Measurements from ENCODE around the gene DPEP2NB.
"Not testable (repeated sequence)": the region's sequence is repeated elsewhere in the genome, so short reads cannot be mapped to it uniquely, and the experiment has no call there.

The DPEP2NB gene

GRCh38 chr16:67979955-67980678 lies 35.6 kb downstream of the DPEP2NB start, which contains the start of gene DPEP3:
Gene DPEP3, minus strand, starts transcription at chr16:67980499. Its CDS starts 119 bp downstream, at chr16:67980380.
- no peak within 1 kb of the TSS for H3K4me3 ChIP-seq
- no peaks in the 10 kb centered on the region for H3K36me3 ChIP-seq (ENCODE audit: insufficient read depth, low read length)
- no peak for DNase-seq (ENCODE audit: low read depth, low spot score)
- H3K9ac ChIP-seq (ENCODE audit: insufficient read length) = no peak within 1 kb of the TSS
- no peaks in the 10 kb centered on the region for H3K9me3 ChIP-seq (ENCODE audit: low read depth, low read length)
- TF ChIP-seq EZH2 (IDR thresholded peaks at IDR 0.05) = no peak
- no peak for TF ChIP-seq POLR2AphosphoS5 (IDR thresholded peaks at IDR 0.05; ENCODE audit: borderline replicate concordance, low read depth, low read length)
- no peak for TF ChIP-seq FOXP2 (optimal IDR thresholded peaks at IDR 0.05; ENCODE audit: control extremely low read depth, extremely low read length, insufficient read depth)
- H3K27ac ChIP-seq = no peak within 1 kb of the TSS

DNA sequence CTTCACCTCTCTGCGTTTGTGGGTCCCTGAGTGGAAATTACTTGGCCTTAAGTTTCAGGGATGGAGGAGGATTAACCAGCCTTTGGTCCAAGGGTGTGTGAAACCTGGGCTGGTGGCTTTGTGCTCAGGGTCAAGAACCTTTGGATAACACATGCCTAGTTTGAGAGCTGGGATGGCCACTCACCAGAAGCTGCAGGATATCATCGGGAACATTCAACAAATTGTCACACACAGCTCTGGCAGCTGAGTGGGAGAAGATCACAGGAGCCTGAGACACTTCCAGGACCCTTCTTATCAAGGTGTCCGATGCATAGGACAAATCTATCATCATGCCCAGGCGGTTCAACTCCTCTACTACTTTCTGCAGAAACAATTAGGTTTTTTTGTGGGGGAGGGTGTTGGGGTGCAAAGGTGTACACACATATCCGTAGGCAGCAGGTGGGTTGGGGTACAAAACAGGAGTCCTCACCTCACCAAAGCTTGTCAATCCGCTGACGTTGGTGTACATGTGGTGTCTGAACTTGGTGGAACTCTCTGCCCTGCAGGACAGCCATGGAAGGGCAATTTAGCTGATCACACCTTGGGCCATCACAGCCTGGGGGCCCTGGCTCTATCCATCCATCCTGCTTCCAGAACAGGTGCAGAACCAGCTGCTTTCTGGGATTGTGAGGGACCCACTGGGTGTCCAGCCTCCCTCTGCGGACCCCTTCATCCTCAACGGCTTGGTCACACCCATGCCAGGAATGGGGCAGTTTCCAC lies 38.1 kb downstream of the DPEP2NB start:
- H3K4me3 ChIP-seq = no peak overlapping the region

DNA sequence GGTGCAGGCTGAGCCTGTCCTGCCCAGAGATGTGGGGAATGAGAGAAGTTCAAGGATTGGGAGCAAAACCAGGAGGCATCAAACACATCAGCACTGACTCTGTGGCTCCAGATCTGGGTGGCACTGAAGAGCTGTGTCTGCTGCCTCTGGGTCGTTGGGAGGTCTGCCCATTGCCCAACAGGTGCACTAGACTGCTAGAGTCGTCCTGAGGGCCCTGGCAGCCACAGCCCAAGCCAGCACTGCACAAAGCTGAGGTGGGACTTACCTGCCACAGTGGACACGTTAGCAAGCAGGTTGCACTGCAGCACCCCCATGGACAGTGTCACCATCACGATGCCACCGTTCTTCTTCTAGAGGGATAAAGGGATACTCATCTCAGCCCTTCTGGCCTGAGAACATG lies 38.7 kb downstream of the DPEP2NB start:
- H3K9me3 ChIP-seq (ENCODE audit: low read depth, low read length) = no peaks in the 10 kb centered on the region
- no peak overlapping the region for H3K9ac ChIP-seq (ENCODE audit: insufficient read length)
- no peak overlapping the region for H3K27ac ChIP-seq
- H3K36me3 ChIP-seq (ENCODE audit: insufficient read depth, low read length) = no peaks in the 10 kb centered on the region
- no peak overlapping the region for H3K4me3 ChIP-seq
- no peak for DNase-seq (ENCODE audit: low read depth, low spot score)
- TF ChIP-seq POLR2AphosphoS5 (IDR thresholded peaks at IDR 0.05; ENCODE audit: borderline replicate concordance, low read depth, low read length) (no peak), EZH2 (IDR thresholded peaks at IDR 0.05) (no peak), FOXP2 (optimal IDR thresholded peaks at IDR 0.05; ENCODE audit: control extremely low read depth, extremely low read length, insufficient read depth) (no peak)

More for the DNA sequence above, 38.1 kb downstream of the DPEP2NB start:
- Histone ChIP-seq H3K36me3 (ENCODE audit: insufficient read depth, low read length) (no peaks in the 10 kb centered on the region), H3K9ac (ENCODE audit: insufficient read length) (no peak overlapping the region), H3K9me3 (ENCODE audit: low read depth, low read length) (no peaks in the 10 kb centered on the region), H3K27ac (no peak overlapping the region)
- DNase-seq (ENCODE audit: low read depth, low spot score) = no peak
- TF ChIP-seq FOXP2 (optimal IDR thresholded peaks at IDR 0.05; ENCODE audit: control extremely low read depth, extremely low read length, insufficient read depth) (no peak), POLR2AphosphoS5 (IDR thresholded peaks at IDR 0.05; ENCODE audit: borderline replicate concordance, low read depth, low read length) (no peak), EZH2 (IDR thresholded peaks at IDR 0.05) (no peak)

DNA sequence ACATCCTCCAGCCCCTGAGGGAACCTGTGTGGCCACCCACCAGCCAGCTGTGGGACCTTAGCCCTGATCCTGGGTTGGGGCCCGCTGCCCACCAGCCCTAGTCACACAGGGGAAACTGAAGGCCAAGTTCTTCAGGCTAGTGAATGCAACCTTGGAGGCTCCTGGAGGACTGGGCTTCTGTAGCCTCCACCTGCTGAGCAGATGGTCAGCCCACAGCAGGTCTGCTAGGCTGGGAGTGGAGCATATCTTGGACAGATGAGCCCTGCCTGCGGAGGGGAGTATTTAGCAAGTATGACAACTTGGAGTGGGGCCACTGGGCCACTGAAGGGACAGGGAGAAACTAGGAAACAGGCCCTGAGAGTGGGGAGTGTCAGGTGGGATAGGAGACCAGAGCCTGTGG lies 39.5 kb downstream of the DPEP2NB start:
- no peak for DNase-seq (ENCODE audit: low read depth, low spot score)
- Histone ChIP-seq H3K27ac (no peak overlapping the region), H3K9ac (ENCODE audit: insufficient read length) (no peak overlapping the region), H3K9me3 (ENCODE audit: low read depth, low read length) (no peaks in the 10 kb centered on the region), H3K36me3 (ENCODE audit: insufficient read depth, low read length) (no peaks in the 10 kb centered on the region), H3K4me3 (no peak overlapping the region)
- TF ChIP-seq EZH2 (IDR thresholded peaks at IDR 0.05) = no peak
- TF ChIP-seq POLR2AphosphoS5 (IDR thresholded peaks at IDR 0.05; ENCODE audit: borderline replicate concordance, low read depth, low read length) = no peak
- no peak for TF ChIP-seq FOXP2 (optimal IDR thresholded peaks at IDR 0.05; ENCODE audit: control extremely low read depth, extremely low read length, insufficient read depth)

- TF ChIP-seq FOXP2 (optimal IDR thresholded peaks at IDR 0.05; ENCODE audit: control extremely low read depth, extremely low read length, insufficient read depth) (no peak), EZH2 (IDR thresholded peaks at IDR 0.05) (no peak), POLR2AphosphoS5 (IDR thresholded peaks at IDR 0.05; ENCODE audit: borderline replicate concordance, low read depth, low read length) (no peak)
- Histone ChIP-seq H3K36me3 (ENCODE audit: insufficient read depth, low read length) (no peaks in the 10 kb centered on the region), H3K9me3 (ENCODE audit: low read depth, low read length) (no peaks in the 10 kb centered on the region), H3K27ac (no peak overlapping the region), H3K4me3 (no peak overlapping the region), H3K9ac (ENCODE audit: insufficient read length) (no peak overlapping the region)
- no peak for DNase-seq (ENCODE audit: low read depth, low spot score)
These were observed 40.2 kb downstream of the DPEP2NB start for GRCh38 chr16:67975321-67976105.

- not testable (repeated sequence) for H3K27ac ChIP-seq; H3K4me3 ChIP-seq; H3K9ac ChIP-seq (ENCODE audit: insufficient read length); H3K9me3 ChIP-seq (ENCODE audit: low read depth, low read length); H3K36me3 ChIP-seq (ENCODE audit: insufficient read depth, low read length); DNase-seq (ENCODE audit: low read depth, low spot score)
These were observed 43.4 kb downstream of the DPEP2NB start for GRCh38 chr16:67972285-67972684.

DNA sequence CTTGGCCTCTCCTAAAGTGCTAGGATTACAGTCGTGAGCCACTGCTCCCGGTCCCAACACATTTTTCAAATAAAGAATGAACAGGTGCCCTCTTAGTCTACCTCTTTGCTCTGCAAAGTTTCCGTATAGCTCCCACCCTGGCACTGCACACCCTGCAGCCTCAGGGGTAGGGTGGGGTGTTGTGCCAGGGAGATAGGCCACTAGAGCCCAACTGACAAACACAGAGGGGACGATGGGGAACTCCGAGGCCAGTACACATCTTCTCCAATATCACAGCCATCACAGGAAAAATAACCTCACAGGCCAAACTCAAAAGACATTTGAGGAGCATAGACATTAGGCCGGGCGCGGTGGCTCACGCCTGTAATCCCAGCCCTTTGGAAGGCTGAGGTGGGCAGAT lies 44.6 kb downstream of the DPEP2NB start:
- Histone ChIP-seq H3K9me3 (ENCODE audit: low read depth, low read length) (no peaks in the 10 kb centered on the region), H3K9ac (ENCODE audit: insufficient read length) (no peak overlapping the region), H3K36me3 (ENCODE audit: insufficient read depth, low read length) (no peaks in the 10 kb centered on the region), H3K27ac (no peak overlapping the region), H3K4me3 (no peak overlapping the region)
- DNase-seq (ENCODE audit: low read depth, low spot score) = no peak
- TF ChIP-seq POLR2AphosphoS5 (IDR thresholded peaks at IDR 0.05; ENCODE audit: borderline replicate concordance, low read depth, low read length) = no peak
- no peak for TF ChIP-seq EZH2 (IDR thresholded peaks at IDR 0.05)
- no peak for TF ChIP-seq FOXP2 (optimal IDR thresholded peaks at IDR 0.05; ENCODE audit: control extremely low read depth, extremely low read length, insufficient read depth)

Data from SK-N-MC (cell line).